Trophoblast cell (in vitro differentiated cells and primary cell): Measurements from ENCODE around the gene FHOD1.

Experiments used
- DNase-seq, 2 donors: peaks; one replicate each; pipeline ENCODE4 v3.0.0-alpha.2; 2016
- H2AFZ ChIP-seq: 2 replicates; pipeline ENCODE4 v1.6.1; 2013; ENCODE audit warnings: low read length, moderate library complexity, mild to moderate bottlenecking; ENCODE audit not compliant: insufficient read depth, poor library complexity
- H2AK5ac ChIP-seq: 2 replicates; pipeline ENCODE4 v1.6.1; 2013; ENCODE audit warnings: mild to moderate bottlenecking, low read length
- H2BK120ac ChIP-seq: 2 replicates; pipeline ENCODE4 v1.6.1; 2013; ENCODE audit warnings: low read length, mild to moderate bottlenecking, moderate library complexity; ENCODE audit not compliant: insufficient read depth, poor library complexity
- H2BK12ac ChIP-seq: 2 replicates; pipeline ENCODE4 v1.6.1; 2013; ENCODE audit warnings: mild to moderate bottlenecking, low read length, moderate library complexity
- H2BK5ac ChIP-seq: 2 replicates; pipeline ENCODE4 v1.6.1; 2013; ENCODE audit warnings: low read length, low read depth, moderate library complexity, mild to moderate bottlenecking; ENCODE audit not compliant: poor library complexity
- H3K14ac ChIP-seq: 2 replicates; pipeline ENCODE4 v1.6.1; 2013; ENCODE audit warnings: mild to moderate bottlenecking, low read length
- H3K18ac ChIP-seq: 2 replicates; pipeline ENCODE4 v1.6.1; 2013; ENCODE audit warnings: mild to moderate bottlenecking, low read length
- H3K23ac ChIP-seq: 2 replicates; pipeline ENCODE4 v1.6.1; 2013; ENCODE audit warnings: low read length
- H3K27ac ChIP-seq: 2 replicates; pipeline ENCODE4 v1.5.1; 2013; ENCODE audit warnings: low read depth, mild to moderate bottlenecking, inconsistent platforms, low read length, moderate library complexity
- H3K27me3 ChIP-seq: 2 replicates; pipeline ENCODE4 v1.6.1; 2013; ENCODE audit warnings: inconsistent platforms, mild to moderate bottlenecking, low read length, moderate library complexity; ENCODE audit not compliant: insufficient read depth
- H3K36me3 ChIP-seq, 2 experiments: 1 replicate in 1 of 2; 2 replicates in 1 of 2; pipeline ENCODE4 v1.6.1; 2013; ENCODE audit warnings: low read length in 2 of 2, mild to moderate bottlenecking in 2 of 2, moderate library complexity in 1 of 2; ENCODE audit not compliant: insufficient read depth in 2 of 2, control insufficient read depth in 1 of 2
- H3K4ac ChIP-seq: 2 replicates; pipeline ENCODE4 v1.6.1; 2013; ENCODE audit warnings: low read depth, mild to moderate bottlenecking, low read length, moderate library complexity
- H3K4me1 ChIP-seq, 2 experiments: 1 replicate in 1 of 2; 2 replicates in 1 of 2; pipeline ENCODE4 v1.6.1; 2013; ENCODE audit warnings: low read length in 2 of 2, mild to moderate bottlenecking in 2 of 2, moderate library complexity in 1 of 2; ENCODE audit not compliant: insufficient read depth in 2 of 2, control insufficient read depth in 1 of 2
- H3K4me2 ChIP-seq: 2 replicates; pipeline ENCODE4 v1.6.1; 2013; ENCODE audit warnings: inconsistent platforms, mild to moderate bottlenecking, low read length, moderate library complexity
- H3K4me3 ChIP-seq: 2 replicates; pipeline ENCODE4 v1.5.1; 2013; ENCODE audit warnings: mild to moderate bottlenecking, low read depth, low read length, inconsistent platforms
- H3K79me1 ChIP-seq: one replicate; pipeline ENCODE4 v1.6.1; 2013; ENCODE audit warnings: low read length
- H3K79me2 ChIP-seq: 2 replicates; pipeline ENCODE4 v1.6.1; 2013; ENCODE audit warnings: low read length, mild to moderate bottlenecking; ENCODE audit not compliant: control insufficient read depth, insufficient read depth, poor library complexity
- H3K9ac ChIP-seq: 2 replicates; pipeline ENCODE4 v1.6.1; 2013; ENCODE audit warnings: mild to moderate bottlenecking, low read length
- H3K9me3 ChIP-seq: 2 replicates; pipeline ENCODE4 v1.6.1; 2013; ENCODE audit warnings: low read depth, mild to moderate bottlenecking, control low read depth, inconsistent platforms, low read length; ENCODE audit not compliant: insufficient read depth
- H4K12ac ChIP-seq: 2 replicates; pipeline ENCODE4 v1.6.1; 2013; ENCODE audit warnings: low read depth, mild to moderate bottlenecking, low read length, moderate library complexity
- H4K8ac ChIP-seq: 2 replicates; pipeline ENCODE4 v1.6.1; 2013; ENCODE audit warnings: low read depth, mild to moderate bottlenecking, low read length, moderate library complexity
- H4K91ac ChIP-seq: one replicate; pipeline ENCODE4 v1.6.1; 2013; ENCODE audit warnings: low read depth, mild to moderate bottlenecking, low read length, moderate library complexity
- WGBS: extraction: QIAGEN DNeasy Blood & Tissue Kit; methylation state at CpG from one replicate; pipeline ENCODE4 v1.1.7; 2013; ENCODE audit warnings: missing lambda C conversion rate; ENCODE audit not compliant: insufficient read length, insufficient coverage; ENCODE audit errors: extremely low coverage; 5-methylcytosine and 5-hydroxymethylcytosine counted together

FHOD1 gene

GRCh38 chr16:67264277-67264676 is 17.0 kb upstream of the FHOD1 start:
- Histone ChIP-seq H4K91ac (no peak overlapping the region), H3K4me3 (no peak overlapping the region), H3K18ac (no peak overlapping the region), H3K79me2 (no peaks in the 10 kb centered on the region), H2AK5ac (no peak overlapping the region), H3K23ac (no peak overlapping the region), H4K8ac (no peak overlapping the region), H3K27ac (no peak overlapping the region), H3K4me2 (no peak overlapping the region), H2BK5ac (no peak overlapping the region), H2BK120ac (no peak overlapping the region), H2AFZ (no peak overlapping the region), H3K9ac (no peak overlapping the region), H3K9me3 (no peaks in the 10 kb centered on the region), H4K12ac (no peak overlapping the region), H3K27me3 (peaks cover 2% of the 10 kb centered on the region), H3K4me1 (no peaks in the 10 kb centered on the region), H3K4ac (no peak overlapping the region), H3K14ac (no peak overlapping the region), H3K36me3 (no peaks in the 10 kb centered on the region), H2BK12ac (no peak overlapping the region), H3K79me1 (no peaks in the 10 kb centered on the region)
- DNase-seq, result no peak
- no CpG with 5 or more reads among the region's 9 CpGs for WGBS

GRCh38 chr16:67263201-67263600 is 15.9 kb upstream of the FHOD1 start:
- H4K12ac ChIP-seq, result no peak overlapping the region
- H3K23ac ChIP-seq, result no peak overlapping the region
- no peak overlapping the region for H3K14ac ChIP-seq
- H3K4me1 ChIP-seq, result no peaks in the 10 kb centered on the region
- no peak overlapping the region for H2BK12ac ChIP-seq
- H3K9me3 ChIP-seq, result peaks cover 2% of the 10 kb centered on the region
- no peak overlapping the region for H3K4ac ChIP-seq
- H3K79me2 ChIP-seq, result no peaks in the 10 kb centered on the region
- no peaks in the 10 kb centered on the region for H3K79me1 ChIP-seq
- DNase-seq, result no peak
- H2BK120ac ChIP-seq, result no peak overlapping the region
- no peak overlapping the region for H3K4me2 ChIP-seq
- no peak overlapping the region for H4K91ac ChIP-seq
- H3K9ac ChIP-seq, result no peak overlapping the region
- H3K27ac ChIP-seq, result no peak overlapping the region
- no peak overlapping the region for H4K8ac ChIP-seq
- no CpG with 5 or more reads among the region's 3 CpGs for WGBS
- no peaks in the 10 kb centered on the region for H3K36me3 ChIP-seq
- H3K18ac ChIP-seq, result no peak overlapping the region
- H2BK5ac ChIP-seq, result no peak overlapping the region
- no peak overlapping the region for H3K4me3 ChIP-seq
- no peak overlapping the region for H2AK5ac ChIP-seq
- no peak overlapping the region for H2AFZ ChIP-seq
- peaks cover 2% of the 10 kb centered on the region for H3K27me3 ChIP-seq

GRCh38 chr16:67260426-67261063 is 13.3 kb upstream of the FHOD1 start:
- Histone ChIP-seq H4K91ac (no peak overlapping the region), H3K18ac (no peak overlapping the region), H3K9me3 (peaks cover 3% of the 10 kb centered on the region), H3K23ac (no peak overlapping the region), H3K4me1 (no peaks in the 10 kb centered on the region), H3K79me2 (no peaks in the 10 kb centered on the region), H2BK5ac (no peak overlapping the region), H3K4me3 (no peak overlapping the region), H3K36me3 (no peaks in the 10 kb centered on the region), H4K8ac (no peak overlapping the region), H3K4ac (no peak overlapping the region), H2BK120ac (no peak overlapping the region), H4K12ac (no peak overlapping the region), H2BK12ac (no peak overlapping the region), H2AK5ac (no peak overlapping the region), H3K79me1 (no peaks in the 10 kb centered on the region), H3K27me3 (peaks cover 2% of the 10 kb centered on the region), H3K14ac (no peak overlapping the region), H3K27ac (no peak overlapping the region), H3K4me2 (no peak overlapping the region), H3K9ac (no peak overlapping the region), H2AFZ (no peak overlapping the region)
- DNase-seq, result peak; percentile 38 to 65
- no CpG with 5 or more reads among the region's 4 CpGs for WGBS

GRCh38 chr16:67259705-67260104 is 12.4 kb upstream of the FHOD1 start:
- no peak overlapping the region for H4K12ac ChIP-seq
- no CpG with 5 or more reads among the region's 12 CpGs for WGBS
- H3K14ac ChIP-seq, result no peak overlapping the region
- no peak overlapping the region for H3K27ac ChIP-seq
- H3K4me1 ChIP-seq, result no peaks in the 10 kb centered on the region
- no peak overlapping the region for H2BK12ac ChIP-seq
- no peak overlapping the region for H3K4me3 ChIP-seq
- peaks cover 2% of the 10 kb centered on the region for H3K27me3 ChIP-seq
- H3K23ac ChIP-seq, result no peak overlapping the region
- no peak for DNase-seq
- H3K79me2 ChIP-seq, result no peaks in the 10 kb centered on the region
- peaks cover 3% of the 10 kb centered on the region for H3K9me3 ChIP-seq
- no peak overlapping the region for H2BK120ac ChIP-seq
- H4K91ac ChIP-seq, result no peak overlapping the region
- no peak overlapping the region for H3K4ac ChIP-seq
- no peak overlapping the region for H3K9ac ChIP-seq
- no peaks in the 10 kb centered on the region for H3K36me3 ChIP-seq
- no peak overlapping the region for H2BK5ac ChIP-seq
- no peak overlapping the region for H2AK5ac ChIP-seq
- no peak overlapping the region for H2AFZ ChIP-seq
- no peak overlapping the region for H4K8ac ChIP-seq
- H3K4me2 ChIP-seq, result no peak overlapping the region
- H3K18ac ChIP-seq, result no peak overlapping the region
- no peaks in the 10 kb centered on the region for H3K79me1 ChIP-seq
